ENCODE measurements around the gene GABARAP. TPM values are rescaled to one million over a fixed set of nuclear protein-coding genes. Genes with fewer than 3 reads are reported as not detected.
A peak's percentile ranks its signal among the peaks of the same experiment; 100 is the strongest.

Gene GABARAP
- total and polyA plus RNA-seq, 2 of the 13 experiments (the other 11 are each of a cell fraction or from before 2014, with no cell fraction given): 161 to 310 TPM

GRCh38 chr17:7234083-7234951, 7.9 kb downstream of the GABARAP start, which contains the start of gene DVL2 (continued):
- TF ChIP-seq CEBPZ (IDR thresholded peaks at IDR 0.05; ENCODE audit: low read length) (no peak), ZNF446 (CRISPR knock-in tag; IDR thresholded peaks at IDR 0.05) (peak; percentile 94; the same call in 1 of the 2 replicates), RFX1 (IDR thresholded peaks at IDR 0.05) (no peak), TCF7L2 (IDR thresholded peaks at IDR 0.05; ENCODE audit: low read depth, low read length) (no peak), NFRKB (IDR thresholded peaks at IDR 0.05) (no peak), NCOR1 (IDR thresholded peaks at IDR 0.05; ENCODE audit: borderline replicate concordance, low read length) (peak; percentile 57; the same call in 1 of the 2 replicates), U2AF2 (IDR thresholded peaks at IDR 0.05; ENCODE audit: low read depth, low read length) (peak; percentile 51; the same call in 1 of the 2 replicates), ZNF543 (CRISPR knock-in tag; IDR thresholded peaks at IDR 0.05) (peak; percentile 75), PBX2 (CRISPR knock-in tag; IDR thresholded peaks at IDR 0.05) (no peak), THAP8 (CRISPR knock-in tag; IDR thresholded peaks at IDR 0.05; ENCODE audit: borderline replicate concordance) (no peak; the same call in 1 of the 2 replicates), KAT8 (CRISPR knock-in tag; IDR thresholded peaks at IDR 0.05) (peak; percentile 95), NONO (IDR thresholded peaks at IDR 0.05) (no peak), NONO (CRISPR knock-in tag; conservative IDR thresholded peaks at IDR 0.05) (peak; percentile 97), ZNF563 (CRISPR knock-in tag; IDR thresholded peaks at IDR 0.05) (peak; percentile 53; the same call in 1 of the 2 replicates), ZNF224 (CRISPR knock-in tag; IDR thresholded peaks at IDR 0.05) (no peak), ZNF556 (CRISPR knock-in tag; IDR thresholded peaks at IDR 0.05; ENCODE audit: borderline replicate concordance) (peak; percentile 74), CAMTA2 (CRISPR knock-in tag; IDR thresholded peaks at IDR 0.05; ENCODE audit: borderline replicate concordance) (no peak), HINFP (CRISPR knock-in tag; IDR thresholded peaks at IDR 0.05; ENCODE audit: low read depth) (no peak), PHF20 (CRISPR knock-in tag; IDR thresholded peaks at IDR 0.05) (peak; percentile 93), PPARG (CRISPR knock-in tag; conservative IDR thresholded peaks at IDR 0.05) (no peak; the same call in 1 of the 2 replicates), FOSL1 (CRISPR knock-in tag; IDR thresholded peaks at IDR 0.05; ENCODE audit: borderline replicate concordance) (no peak), TAF15 (IDR thresholded peaks at IDR 0.05; ENCODE audit: low read depth, low read length, poor library complexity, severe bottlenecking) (peak; percentile 84), ZBTB1 (CRISPR knock-in tag; IDR thresholded peaks at IDR 0.05; ENCODE audit: borderline replicate concordance) (no peak), ZSCAN9 (CRISPR knock-in tag; IDR thresholded peaks at IDR 0.05; ENCODE audit: borderline replicate concordance) (0 out of 2 replicates have a peak, but pooled peaks have one; percentile 40)
